HG03039 (cell line): ENCODE results near the gene UBE2N.
"Not testable (repeated sequence)": the region's sequence is repeated elsewhere in the genome, so short reads cannot be mapped to it uniquely, and the experiment has no call there.

ENCODE experiments used
- ATAC-seq: cut with Tn5 transposase; IDR thresholded peaks from one replicate; pipeline ENCODE4 v1.9.1; 2021; ENCODE audit warnings: mild to moderate bottlenecking, moderate library complexity; ENCODE audit not compliant: unreplicated experiment

The UBE2N gene

DNA sequence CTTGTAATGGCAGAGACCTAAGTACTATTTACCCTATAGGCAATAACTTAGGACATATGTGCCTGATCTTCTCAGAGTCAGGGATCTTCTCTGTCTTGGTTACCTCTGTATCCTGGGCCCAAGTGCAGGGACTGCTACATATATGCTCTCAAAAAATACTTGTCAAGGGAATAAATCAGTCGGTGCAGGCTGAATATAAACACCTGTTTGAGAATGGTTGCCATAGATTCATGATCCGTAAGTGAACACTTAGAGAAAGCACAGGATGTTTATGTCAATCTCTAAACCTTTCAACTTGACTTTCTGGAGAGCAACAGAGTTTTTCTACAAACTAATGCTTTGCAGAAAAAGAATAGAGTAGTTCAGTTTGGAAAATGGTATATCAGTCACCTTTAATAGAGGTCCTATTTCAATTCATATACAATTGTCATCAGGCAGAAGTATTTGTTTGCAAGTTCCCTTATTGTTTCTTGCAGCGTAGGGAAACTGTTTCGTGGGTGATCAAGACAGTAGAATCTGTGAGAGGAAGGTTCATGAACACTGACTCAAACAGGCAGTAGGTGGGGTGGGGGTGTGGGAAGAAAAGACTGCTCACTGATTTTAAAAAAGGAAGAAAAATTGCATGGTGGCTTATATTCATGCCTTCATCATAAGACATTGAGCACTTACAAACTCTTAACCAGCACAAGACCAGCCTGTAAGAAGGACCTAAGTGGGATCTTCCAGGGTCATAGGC is 6.0 kb upstream of the UBE2N start:
- ATAC-seq: no peak

DNA sequence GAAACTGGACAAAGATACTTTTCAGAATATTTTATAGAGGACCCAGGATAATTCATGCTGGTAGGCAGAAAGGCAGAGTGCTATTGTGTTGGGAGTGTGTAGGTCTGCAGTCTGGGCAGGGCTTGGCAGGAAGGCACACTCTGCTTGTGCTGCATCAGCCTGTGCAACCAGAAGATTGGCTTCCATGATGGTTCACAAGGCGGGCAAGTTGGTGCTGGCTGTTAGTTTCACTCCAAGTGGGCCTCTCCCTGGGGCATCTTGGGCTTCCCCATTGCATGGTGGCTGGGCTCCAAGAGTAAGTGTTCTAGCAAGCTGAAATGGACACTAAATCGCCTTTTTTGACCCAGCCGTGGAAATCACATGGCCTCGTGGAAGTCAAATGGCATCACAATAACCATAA is 1.8 kb upstream of the UBE2N start:
- no peak for ATAC-seq

DNA sequence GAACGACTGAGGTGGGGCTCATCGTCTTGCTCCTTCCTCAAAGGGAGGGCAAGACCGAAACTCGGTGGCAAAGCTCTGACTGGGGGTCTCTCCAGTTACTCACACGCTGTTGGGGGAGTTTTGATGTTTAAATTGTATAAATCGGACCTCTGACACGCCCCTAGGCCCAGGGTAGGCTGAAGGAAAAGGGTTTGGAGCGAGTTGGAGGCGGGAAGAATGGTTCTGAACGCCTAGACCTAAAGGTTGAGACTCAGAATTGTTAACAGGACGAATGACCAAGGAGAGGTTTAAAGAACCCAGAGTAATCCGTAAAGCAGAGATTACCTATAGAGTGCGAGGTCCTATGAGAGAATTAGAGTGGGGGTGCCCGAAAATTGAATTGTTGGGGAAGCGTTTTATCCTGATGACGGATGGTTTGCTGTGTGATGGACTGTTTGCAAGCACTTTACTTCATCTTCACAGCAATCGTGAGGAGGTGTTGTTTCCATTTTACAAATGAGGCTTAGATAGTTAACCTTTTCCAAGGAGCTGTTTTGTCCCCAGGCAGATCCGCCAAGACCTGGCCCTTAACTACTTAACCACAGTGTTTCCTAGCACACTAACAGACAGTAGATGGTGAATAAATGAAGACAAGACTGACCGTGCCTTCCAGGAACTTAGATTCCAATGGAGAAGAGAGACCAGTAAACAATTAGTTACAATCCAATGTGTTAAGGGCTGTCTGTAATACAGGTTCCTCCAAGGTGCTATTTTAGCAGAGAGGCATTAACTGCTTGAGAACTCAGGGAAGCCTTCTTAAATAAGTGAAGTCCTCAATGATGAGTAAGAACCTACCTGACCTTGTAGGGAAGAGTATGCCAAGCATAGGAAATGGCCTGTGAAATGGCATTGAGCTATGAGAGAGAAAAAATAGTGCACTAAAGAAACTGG is 929 bp upstream of the UBE2N start:
- ATAC-seq: no peak

DNA sequence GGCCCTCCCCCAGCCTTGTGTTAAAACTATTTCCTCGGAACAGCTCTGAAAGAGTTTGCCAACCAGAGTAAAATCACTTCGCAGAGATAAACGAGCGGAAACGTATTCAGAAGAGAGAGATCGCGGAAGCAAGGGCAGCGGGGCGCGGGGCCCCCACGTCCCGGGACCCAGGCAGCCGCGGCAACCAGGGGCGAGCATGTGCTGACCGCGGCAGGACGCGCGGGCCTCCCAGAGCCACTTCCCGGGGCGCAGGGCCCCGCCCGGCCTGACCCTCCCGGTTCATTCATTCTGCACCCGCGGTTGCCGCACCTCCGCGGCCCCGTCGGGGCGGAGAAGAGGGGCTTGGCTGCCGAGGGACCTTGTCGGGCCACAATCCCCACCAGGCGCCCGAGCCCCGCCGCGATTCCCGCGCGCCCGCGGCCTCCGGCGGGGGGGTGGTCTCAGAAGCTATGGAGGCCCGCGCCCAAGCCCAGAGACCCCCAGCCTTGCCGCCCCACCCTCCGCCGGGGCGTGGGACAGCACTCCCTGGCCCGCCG is 598 bp downstream of the UBE2N start:
- ATAC-seq: no peak

DNA sequence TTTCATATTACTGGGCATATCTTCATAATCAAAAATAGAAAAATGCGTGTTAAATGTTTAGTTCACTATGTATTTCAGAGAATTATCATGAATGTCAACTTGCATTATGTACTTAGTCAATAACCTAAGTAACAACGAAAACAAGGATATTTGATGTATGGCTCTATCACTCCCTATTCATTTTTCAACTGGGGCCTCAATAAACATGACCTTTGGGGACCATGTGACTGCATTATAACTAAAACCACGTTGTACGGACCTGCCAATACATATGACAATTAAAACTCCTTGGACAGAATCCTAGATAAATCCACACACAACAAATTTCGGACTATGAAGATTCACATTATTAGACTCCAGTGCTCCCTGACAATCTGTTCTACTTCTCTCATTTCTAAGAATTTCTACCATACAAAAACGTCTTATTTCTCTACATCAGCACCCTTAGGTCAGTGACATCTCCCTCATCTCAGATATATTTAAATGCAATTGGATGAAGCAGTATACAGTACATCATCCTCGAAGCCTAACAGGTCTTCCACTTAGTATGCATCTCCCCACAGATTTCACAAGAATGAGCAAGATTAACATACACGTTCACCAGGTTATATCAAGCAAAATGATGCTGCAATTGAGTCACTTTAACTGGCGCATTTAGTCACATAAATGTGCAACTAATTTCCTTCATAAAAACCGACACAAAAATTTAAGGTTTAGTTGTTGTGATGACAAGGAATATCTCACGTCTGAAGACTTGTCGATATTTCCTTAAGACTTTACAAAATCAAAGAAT is 1.5 kb downstream of the UBE2N start:
- no peak for ATAC-seq

GRCh38 chr12:93438266-93439050 is 3.3 kb downstream of the UBE2N start:
- ATAC-seq: no peak

DNA sequence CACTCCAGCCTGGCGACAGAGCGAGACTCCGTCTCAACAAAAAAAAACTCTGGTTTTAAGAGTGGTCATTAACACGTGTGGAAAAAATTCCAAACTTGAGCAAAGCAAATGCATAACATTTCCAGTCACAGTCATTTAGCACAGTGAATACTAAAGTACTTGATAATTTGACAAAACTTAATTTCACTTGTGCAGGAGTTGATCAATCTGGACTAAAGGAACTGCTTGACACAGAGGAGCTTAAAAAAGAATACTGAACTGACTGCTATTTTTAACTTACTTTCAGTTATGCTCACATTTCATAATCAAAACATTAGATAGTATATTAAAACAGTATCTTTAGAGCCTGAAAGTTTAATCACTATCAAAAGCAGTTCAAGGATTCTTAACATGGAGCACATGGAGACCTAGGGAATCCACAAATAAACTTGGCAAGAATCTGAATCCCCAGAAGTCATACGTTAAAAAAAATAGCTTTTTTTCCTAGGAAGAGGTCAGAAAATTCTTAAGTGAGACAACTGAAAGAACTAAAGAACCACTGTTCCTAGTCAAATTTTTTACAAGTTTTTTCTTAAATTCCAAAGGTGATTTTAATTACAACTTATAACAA is 7.4 kb downstream of the UBE2N start:
- no peak for ATAC-seq

DNA sequence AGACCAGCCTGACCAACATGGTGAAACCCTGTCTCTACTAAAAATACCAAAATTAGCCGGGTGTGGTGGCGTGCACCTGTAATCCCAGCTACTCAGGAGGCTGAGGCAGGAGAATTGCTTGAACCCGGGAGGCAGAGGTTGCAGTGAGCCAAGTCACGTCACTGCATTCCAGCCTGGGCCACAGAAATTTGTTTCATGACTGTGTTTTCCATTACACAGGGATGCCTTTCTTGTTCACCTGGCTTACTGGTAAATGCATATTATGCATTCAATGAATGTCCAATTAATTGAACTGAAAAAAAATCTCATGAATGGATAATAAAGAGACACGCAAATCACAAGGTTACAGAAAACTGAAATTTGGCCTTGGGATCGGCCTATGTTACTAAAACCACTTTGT is 9.7 kb downstream of the UBE2N start:
- ATAC-seq: not testable (repeated sequence)

GRCh38 chr12:93430280-93430679 is 11.5 kb downstream of the UBE2N start:
- ATAC-seq: no peak

- ATAC-seq: no peak
Observed at GRCh38 chr12:93429852-93430251, 11.9 kb downstream of the UBE2N start.

DNA sequence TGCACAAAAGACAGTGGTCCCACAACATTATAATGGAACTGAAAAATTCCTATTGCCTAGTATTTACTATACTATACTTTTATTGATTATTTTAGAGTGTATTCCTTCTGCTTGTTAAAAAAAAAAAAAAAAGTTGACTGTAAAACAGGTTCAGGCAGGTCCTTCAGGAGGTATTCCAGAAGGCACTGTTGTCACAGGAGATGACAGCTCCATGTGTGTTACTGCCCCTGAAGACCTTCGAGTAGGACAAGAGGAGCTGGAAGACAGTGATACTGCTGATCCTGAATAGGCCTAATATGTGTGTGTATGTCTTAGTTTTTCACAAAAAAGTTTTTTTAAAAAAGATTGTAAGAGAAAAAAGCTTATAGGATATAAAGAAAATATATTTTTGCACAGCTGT is 12.3 kb downstream of the UBE2N start:
- no peak for ATAC-seq

- no peak for ATAC-seq
Observed at GRCh38 chr12:93427779-93428564, 13.8 kb downstream of the UBE2N start.

DNA sequence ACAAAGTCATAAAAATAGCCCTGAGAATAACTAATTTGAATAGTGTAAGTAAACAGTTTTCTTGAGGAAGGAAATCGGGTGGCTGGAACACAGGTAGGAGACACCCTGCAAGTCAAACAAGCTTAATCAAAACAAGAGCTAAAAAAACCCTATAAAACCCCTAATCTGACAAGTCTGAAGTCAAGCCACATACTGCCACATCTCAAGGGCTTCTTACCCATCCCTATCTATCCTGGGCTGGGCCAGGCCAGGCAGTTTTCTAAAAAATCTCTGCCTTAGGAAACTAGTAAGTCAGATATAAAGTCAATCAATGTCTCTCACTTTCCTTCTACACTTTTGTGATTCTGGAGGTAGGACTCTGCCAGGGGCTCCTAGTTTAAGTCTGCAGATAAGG is 15.3 kb downstream of the UBE2N start:
- ATAC-seq: peak; percentile 37

- ATAC-seq: no peak
Observed at GRCh38 chr12:93425736-93426411, 15.9 kb downstream of the UBE2N start.

- no peak for ATAC-seq
Observed at GRCh38 chr12:93422050-93422449, 19.7 kb downstream of the UBE2N start.

GRCh38 chr12:93419388-93420034 is 22.2 kb downstream of the UBE2N start:
- no peak for ATAC-seq

DNA sequence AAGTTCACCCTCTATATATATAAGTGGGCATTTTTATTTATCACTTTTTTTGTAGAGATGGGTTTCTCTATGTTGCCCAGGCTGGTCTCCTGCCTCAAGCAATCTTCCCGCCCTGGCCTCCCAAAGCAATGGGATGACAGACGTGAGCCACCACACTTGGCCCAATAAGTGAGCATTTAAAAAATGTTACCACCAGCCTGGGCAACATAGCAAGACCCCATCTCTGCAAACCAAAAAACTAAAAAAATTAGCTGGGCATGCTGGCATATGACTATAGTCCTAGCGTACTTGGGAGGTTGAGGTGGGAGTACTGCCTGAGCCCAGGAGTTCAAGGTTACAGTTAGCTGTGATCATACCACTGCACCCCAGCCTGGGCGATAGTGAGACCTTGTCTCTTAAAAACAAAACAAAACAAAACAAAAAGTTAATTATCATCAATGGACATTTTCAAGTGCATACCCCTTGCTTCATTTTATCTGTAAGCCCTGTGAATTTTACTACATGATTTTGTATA is 23.7 kb downstream of the UBE2N start:
- no peak for ATAC-seq
